HG02588 (cell line): Measurements from ENCODE around the gene WIF1.

Source experiments
- ATAC-seq: cut with Tn5 transposase; IDR thresholded peaks from one replicate; pipeline ENCODE4 v1.9.1; 2021; ENCODE audit warnings: mild to moderate bottlenecking, moderate library complexity; ENCODE audit not compliant: unreplicated experiment

WIF1 gene

DNA sequence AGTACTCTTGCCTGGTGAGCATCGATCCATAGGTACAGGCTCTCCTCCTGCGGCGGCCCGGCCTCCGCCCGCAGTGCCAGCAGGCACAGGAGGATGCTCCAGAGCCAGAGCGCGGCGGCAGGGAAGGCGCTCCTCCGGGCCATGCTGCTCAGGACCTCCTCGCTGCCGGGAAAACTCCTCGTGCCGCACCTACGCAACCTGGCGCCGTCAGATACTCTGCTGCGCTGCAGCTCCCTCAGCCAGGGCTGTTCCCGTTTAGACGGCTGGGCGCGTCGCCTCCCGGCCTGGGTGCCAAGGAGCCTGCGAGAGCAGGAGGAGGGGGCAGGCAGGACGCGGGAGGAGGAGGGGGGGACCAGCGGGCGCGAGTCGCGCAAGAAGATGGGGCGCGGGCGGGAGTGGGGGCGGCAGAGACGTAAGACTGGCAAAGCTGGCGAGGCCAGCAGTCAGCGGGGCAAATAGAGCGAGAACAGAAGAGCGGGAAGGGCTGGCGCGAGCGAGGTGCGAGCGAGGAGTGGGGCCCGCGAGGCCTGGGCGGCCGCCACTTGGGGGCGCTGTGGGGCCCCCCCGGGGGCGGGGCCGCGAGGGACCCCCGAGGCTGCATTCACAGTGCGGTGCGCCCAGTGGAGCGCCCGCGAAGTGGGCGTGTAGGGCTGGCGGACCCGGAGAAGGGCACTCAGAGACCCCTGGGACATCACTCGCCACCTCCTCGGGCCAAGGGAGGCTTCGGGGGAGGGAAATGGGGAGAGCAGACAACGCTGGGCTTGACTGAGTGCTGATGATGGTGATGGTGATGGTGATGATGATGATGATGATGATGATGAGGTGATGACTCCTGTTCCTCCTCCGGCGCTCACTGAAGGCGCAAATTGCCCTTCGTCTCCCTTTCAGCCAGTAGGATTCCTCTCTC, at the start of gene WIF1:
Gene WIF1 (minus strand): TSS at position 257 of the 907 bp plus-strand sequence. CDS start 114 bp downstream, at position 143.
- peak; percentile 47 for ATAC-seq

GRCh38 chr12:65170209-65170881, 49.2 kb upstream of the WIF1 start:
- peak; percentile 45 for ATAC-seq

DNA sequence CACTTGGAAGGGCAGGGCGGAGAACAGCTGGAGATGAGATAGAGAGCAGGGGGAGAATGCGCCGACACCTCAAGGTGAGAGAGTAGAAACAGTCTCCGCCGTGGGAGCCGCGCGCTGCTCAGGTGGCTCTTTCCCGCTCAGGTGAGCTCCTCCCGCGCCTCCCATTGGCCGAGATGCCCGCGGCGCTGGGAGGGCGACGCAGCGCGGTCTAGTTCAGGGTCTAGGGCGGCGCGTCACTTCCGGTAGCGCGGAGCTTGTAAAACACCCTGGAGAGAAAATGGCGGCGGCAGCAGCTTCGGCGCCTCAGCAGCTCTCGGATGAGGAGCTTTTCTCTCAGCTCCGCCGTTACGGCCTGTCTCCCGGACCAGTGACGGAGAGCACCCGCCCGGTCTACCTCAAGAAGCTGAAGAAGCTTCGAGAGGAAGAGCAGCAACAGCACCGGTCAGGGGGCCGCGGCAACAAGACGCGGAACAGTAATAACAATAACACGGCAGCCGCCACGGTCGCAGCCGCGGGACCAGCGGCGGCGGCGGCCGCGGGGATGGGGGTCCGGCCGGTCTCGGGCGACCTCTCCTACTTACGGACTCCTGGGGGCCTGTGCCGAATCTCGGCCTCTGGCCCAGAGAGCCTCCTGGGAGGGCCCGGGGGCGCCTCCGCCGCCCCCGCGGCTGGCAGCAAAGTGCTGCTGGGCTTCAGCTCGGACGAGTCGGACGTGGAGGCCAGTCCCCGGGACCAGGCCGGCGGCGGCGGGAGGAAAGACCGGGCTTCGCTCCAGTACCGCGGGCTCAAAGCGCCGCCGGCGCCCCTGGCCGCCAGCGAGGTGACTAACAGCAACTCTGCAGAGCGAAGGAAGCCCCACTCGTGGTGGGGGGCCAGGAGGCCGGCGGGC, 48.5 kb upstream of the WIF1 start, which contains the start of gene LEMD3:
Gene LEMD3 (plus strand): TSS at position 264 of the 889 bp plus-strand sequence. CDS start 14 bp downstream, at position 278.
- ATAC-seq, result peak; percentile 94

DNA sequence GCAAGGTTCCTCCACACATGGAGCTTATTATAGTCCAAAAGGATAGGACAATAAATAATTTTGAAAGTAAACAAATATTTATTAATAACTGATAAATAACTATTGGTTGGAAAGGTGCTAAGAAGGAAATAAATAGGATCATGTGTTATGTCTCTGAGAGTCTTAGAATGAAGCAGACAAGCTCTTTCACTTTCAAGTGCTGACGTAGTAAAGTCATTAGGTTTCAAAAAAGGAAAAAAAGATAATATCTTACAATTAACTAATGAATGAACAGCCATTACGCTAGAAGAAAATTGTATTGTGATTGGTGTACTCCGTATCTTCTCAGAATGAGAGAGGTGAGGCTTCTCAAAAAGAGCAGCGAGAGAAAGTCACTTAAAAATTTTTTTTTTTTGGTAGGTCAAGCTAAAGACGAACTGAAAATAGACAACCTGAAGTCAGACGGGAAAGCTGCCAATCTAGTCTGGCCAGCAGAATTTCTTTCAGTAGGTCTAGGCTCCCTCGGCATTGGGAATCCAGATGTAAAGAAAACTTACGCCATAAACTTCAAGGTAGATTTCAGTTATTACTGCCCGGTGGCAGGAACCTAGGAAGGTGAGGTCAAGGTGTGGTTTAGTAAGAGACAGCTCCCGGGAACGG, 47.7 kb upstream of the WIF1 start:
- no peak for ATAC-seq

- ATAC-seq, result no peak
These were observed 43.7 kb upstream of the WIF1 start for GRCh38 chr12:65164774-65165173.

DNA sequence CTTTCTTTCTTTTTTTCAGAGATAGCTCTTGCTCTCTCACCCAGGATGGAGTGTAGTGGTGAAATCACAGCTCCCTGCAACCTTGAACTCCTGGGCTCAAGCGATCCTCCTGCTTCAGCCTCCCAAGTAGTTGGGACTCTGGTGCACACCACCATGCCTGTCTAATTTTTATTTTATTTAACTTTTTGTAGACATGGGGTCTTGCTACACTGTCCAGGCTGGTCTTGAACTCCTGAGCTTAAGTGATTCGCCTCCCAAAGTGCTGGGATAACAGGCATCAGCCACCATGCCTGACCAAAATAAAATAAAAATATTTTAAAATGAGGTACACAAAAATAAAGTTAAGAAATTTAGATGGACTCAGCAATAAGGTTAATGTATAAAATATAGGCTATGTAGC, 43.1 kb upstream of the WIF1 start:
- no peak for ATAC-seq

DNA sequence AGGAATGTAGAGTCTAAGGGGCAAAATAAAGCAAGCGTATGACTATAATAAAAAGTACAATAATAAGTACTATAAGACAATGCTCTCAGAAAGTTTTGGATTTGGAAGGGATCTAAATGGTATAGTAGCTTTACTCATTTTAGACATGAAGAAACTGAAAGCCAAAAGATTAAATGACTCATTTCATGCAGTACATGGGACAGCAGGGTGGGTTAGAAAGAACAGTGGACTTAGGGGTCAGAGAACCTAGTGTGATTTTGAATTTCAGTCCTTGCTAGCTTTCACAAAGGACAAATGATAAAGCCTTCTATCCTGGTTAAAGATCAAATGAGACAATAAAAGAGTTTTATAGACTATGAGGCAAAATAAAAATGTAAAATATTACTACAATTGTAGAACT, 41.5 kb upstream of the WIF1 start:
- ATAC-seq, result peak; percentile 42

- no peak for ATAC-seq
These were observed 36.0 kb upstream of the WIF1 start for GRCh38 chr12:65157091-65157490.

GRCh38 chr12:65156366-65156841, 35.3 kb upstream of the WIF1 start:
- ATAC-seq, result peak; percentile 92

GRCh38 chr12:65155784-65156183, 34.7 kb upstream of the WIF1 start:
- ATAC-seq, result peak; percentile 36

- no peak for ATAC-seq
These were observed 31.5 kb upstream of the WIF1 start for GRCh38 chr12:65152596-65152995.

GRCh38 chr12:65152012-65152411, 30.9 kb upstream of the WIF1 start:
- ATAC-seq, result no peak

DNA sequence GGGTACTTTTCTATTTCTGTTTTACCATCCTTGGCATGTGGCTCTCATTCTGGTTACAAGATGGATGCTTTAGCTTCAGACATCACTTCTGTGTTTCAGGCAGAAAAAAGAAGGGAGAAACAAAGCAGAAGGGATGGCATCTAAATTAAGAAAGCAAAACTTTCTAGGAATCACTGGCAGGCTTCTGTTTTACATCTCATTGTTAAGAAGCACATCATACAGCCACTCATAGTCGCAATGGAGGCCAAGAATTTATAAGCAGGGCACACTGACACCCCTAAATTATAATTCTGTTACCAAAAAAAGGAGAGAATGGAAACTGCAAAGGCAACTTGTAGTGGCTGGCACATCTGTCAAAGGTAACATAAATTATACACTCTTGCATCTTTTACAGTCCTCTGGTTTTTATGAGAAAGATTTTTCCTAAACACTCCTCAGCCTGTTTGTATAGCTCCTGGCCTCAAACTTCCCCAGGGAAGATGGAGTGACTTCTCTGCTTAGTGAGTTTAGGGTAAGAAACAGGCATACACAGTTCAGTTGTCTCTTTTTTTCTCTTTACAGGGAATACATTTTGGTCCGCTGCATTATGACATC, 26.3 kb upstream of the WIF1 start:
- ATAC-seq, result no peak

DNA sequence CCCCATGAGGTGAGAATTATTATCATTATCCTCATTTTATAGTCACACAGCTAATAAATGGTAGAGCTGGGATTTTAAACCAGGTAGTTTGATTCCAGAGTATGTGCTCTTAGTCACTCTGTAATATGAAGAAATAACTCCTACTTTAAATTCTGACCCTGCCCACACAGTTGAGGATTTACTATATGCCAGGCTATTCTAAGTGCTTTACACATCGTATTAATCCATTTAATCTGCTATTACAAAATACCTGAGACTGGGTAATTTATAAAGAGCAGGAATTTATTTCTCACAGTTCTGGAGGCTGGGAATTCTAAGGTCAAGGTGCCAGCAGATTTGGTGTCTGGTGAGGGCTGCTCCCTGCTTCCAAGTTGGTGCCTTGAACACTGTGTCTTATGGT, 19.6 kb upstream of the WIF1 start:
- no peak for ATAC-seq

GRCh38 chr12:65139389-65139788, 18.3 kb upstream of the WIF1 start:
- no peak for ATAC-seq

- ATAC-seq, result no peak
These were observed 12.8 kb upstream of the WIF1 start for GRCh38 chr12:65133879-65134278.

DNA sequence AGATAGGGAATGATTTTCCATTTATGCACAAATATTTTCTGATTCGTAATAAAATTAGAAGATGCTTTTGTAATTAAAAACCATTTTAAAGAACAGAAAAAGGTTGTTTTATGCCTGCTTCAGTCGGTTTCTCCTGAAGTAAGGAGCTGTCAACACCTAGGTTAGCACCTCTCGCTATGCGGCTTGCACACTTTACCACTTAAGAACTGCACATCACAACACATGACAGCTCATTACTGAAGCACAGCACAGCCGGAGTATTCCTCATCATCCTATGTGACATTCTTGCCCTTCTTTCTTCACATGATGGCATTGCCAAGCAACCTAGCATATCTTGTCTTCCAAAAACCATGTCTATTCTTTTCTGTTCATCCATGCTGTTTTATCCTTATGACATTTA, 5.4 kb upstream of the WIF1 start:
- no peak for ATAC-seq

GRCh38 chr12:65125975-65126374, 4.9 kb upstream of the WIF1 start:
- ATAC-seq, result no peak

DNA sequence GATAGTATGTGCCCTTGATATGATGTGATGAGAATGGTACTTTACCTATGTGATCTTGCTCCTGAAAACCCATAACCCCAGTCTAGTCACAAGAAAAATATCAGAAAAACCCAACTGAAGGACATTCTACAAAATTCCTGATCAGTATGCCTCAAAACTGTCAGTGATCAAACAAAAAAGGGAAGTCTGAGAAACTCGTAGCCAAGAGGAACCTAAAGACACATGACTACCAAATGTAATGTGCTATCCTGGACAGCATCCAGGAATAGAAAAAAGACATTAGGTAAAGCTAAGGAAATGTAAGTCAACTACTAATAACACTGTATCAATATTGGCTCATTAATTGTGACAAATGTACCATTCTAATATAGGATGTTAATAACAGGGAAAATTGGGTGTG, 4.1 kb upstream of the WIF1 start:
- no peak for ATAC-seq

DNA sequence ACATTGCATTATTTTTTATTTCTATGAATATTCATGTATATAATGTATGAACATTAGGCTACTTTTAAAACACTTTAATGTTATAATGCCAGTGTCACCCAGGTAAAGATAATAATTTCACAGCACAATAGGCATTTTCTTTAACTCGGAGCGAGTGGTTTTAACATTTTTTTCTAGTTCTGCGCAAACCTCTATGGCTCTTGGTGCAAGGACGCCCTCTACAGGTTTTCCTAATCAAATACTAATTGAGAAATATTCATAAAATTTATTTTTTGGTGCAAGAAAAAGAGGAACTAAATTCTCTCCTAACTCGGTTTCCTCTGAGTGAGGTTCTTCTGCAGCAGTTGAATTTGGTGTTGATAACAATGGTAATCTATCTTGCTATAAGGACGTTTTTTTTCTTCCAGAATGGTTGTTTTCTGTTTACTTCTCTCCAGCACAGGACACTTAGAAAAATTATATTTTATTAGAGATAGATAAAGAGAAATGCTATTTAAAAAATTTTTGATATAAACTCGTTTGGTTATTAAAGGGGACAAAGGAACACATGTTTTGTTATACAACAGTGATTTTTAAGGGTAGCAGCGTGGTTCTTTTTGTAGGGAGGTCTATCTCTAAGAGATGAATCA, 2.4 kb upstream of the WIF1 start:
- ATAC-seq, result no peak
